NCI-H82 treated with DMSO at 0.1 percent for 48 hours (cell line): Measurements from ENCODE around the gene SEPTIN3.
"Not testable (repeated sequence)": the region's sequence is repeated elsewhere in the genome, so short reads cannot be mapped to it uniquely, and the experiment has no call there.

Experiments
- DNase-seq: peaks from one replicate; lab custom pipeline; 2025; ENCODE audit not compliant: unreplicated experiment; lab: John Stamatoyannopoulos, UW

Gene SEPTIN3

DNA sequence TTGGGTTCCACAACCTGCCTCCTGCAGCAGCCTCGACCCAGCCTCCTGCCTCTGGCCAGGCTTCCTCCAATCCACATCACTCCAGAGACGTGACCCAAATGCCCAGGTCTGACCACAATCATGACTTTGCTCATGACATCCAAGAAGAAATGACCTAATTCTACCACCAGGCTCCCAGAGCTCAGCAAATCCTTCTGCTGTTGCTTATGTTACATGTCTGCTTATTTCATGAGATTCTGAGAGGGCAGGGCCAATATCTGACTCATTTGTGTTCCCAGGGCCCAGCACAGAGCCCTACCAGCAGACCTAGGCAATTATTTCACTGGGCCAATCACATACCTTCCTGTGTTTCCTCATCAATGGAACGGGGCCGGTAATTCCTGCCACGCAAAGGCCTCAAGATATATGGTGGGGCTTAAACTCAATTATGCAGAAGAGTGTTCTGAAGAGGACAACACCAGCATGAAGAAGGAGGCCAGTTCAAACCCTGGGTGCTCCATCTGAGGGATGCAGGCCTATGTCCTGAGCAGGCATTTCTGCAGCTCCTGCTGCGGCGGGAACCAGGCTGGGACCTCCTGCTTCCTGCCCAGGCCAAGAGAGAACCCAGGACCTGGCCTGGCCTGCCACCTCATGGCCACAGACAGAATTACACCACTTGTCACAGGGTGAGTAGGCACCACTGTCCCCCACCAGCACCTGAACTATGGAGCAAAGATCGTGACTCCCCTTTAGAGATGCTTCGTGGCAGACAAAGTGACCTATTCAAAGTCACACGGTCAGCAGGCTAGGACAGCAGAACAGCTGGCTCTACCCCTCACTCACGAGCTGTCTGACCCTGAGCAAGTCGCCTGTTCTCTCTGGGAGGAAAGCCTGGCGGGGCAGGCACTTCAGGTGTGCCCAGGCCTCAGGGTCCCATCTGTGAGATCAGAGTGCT lies 28.1 kb upstream of the SEPTIN3 start:
- peak; percentile 25 for DNase-seq

DNA sequence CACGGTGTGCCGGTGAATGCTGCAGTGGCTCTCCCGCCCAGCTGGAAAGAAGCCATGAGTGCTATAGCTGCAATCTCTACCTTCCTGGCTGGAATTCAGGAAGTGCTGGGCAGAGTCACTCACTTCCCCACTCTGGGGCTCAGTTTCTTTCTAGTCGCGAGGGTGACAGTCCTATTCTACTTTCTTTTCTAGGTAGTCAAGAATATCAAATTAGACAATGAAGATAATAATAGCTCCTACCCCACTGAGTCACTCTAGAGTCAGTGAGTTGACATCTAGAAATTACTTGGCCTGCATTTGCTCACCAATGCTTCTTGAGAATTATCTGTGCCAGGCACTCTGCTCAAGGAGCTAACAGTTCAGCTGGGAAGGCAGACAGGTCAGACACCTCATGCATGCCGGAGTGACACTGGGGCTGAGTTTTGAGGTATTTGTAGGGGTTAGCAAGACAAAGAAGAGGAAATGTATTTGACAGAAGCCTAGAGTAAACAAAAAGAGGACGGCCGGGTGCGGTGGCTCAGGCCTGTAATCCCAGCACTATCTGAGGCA lies 25.5 kb upstream of the SEPTIN3 start:
- no peak for DNase-seq

GRCh38 chr22:41946629-41947423 lies 22.4 kb upstream of the SEPTIN3 start, which contains the start of gene CENPM:
Gene CENPM (minus strand): TSS chr22:41947152. CDS start chr22:41947076, 76 bp downstream.
- DNase-seq: peak; percentile 89

GRCh38 chr22:41947424-41948080 lies 21.7 kb upstream of the SEPTIN3 start:
- no peak for DNase-seq

GRCh38 chr22:41948142-41948541 lies 21.1 kb upstream of the SEPTIN3 start:
- DNase-seq: no peak

DNA sequence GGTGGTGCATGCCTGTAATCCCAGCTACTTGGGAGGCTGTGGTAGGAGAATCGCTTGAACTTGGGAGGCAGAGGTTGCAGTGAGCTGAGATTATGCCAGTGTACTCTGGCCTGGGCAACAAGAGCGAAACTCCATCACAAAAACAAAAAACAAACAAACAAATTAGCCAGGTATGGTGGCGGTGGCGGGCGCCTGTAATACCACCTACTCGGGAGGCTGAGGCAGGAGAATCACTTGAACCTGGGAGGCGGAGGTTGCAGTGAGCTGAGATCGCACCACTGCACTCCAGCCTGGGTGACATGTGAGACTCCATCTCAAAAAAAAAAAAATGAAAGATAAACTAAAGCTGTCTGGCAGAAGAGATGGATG lies 20.3 kb upstream of the SEPTIN3 start:
- not testable (repeated sequence) for DNase-seq

DNA sequence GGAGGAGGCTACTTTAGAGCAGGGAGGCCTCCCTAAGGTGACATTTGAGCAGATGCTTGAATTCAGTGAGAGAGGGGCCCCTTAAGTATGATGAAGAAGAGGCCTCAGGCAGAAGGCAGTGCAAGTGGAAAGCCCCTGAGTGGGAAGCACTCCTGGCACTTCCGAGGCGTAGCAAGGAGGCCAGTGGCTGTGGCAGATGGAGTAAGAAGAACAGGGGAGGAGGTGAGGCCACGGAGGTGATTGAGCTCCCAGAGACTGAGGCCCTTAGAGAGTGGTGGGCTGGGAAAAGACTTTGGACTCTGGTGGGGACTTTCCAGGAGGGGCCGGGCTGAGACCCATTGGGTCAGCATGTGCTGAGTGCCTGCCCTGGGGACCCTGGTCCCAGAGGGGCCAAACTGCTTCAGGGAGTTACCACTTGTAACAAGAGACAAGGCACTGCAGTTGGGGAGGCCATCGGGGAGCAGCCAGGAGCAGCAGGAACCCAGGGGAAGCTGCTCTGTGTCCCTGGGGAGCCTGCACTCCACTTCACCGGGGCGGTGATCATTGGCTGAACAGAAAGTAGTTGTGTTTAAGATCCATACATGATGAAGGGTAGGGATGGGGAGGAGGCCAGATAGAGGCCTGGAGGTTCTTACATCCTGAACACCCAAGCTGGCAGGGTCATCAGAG lies 19.8 kb upstream of the SEPTIN3 start:
- DNase-seq: no peak

GRCh38 chr22:41951898-41952474 lies 17.3 kb upstream of the SEPTIN3 start, which contains the start of gene SMIM45:
Gene SMIM45 (plus strand): TSS chr22:41952150.
- peak; percentile 11 for DNase-seq

GRCh38 chr22:41952713-41953112 lies 16.5 kb upstream of the SEPTIN3 start:
- DNase-seq: no peak

DNA sequence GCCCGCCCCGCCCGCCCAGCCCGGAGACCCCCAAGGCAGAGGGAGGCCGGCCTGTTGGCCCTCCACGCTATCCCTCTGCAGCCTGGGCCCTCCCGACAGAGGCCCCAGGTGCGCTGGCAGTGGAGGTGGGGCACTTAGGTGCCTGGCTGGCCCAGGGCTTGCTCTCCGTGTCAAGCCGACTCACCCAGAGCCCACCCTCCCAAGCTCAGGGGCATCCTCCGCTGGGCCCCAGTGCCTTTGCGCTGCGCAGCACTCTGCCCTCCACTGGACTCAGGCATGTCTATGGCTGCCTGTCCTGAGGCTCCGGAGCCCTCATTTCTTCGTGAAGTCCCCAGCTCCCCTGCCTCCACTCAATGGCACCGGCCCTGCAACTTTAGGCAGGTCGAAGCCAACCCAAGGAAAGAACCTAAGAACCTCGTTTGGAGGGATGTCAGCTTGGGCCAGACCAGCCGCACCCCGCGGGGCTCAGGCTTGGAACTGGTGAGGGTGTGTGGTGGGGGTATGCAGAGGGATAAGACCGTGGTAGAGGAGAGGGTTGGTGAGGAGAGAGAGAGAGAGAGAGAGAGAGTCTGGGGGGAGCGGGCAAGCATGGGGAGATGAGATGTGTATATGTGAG lies 11.2 kb upstream of the SEPTIN3 start:
- no peak for DNase-seq

- DNase-seq: no peak
Measured at GRCh38 chr22:41963453-41964111, 5.7 kb upstream of the SEPTIN3 start.

- no peak for DNase-seq
Measured at GRCh38 chr22:41964112-41964491, 5.1 kb upstream of the SEPTIN3 start.

DNA sequence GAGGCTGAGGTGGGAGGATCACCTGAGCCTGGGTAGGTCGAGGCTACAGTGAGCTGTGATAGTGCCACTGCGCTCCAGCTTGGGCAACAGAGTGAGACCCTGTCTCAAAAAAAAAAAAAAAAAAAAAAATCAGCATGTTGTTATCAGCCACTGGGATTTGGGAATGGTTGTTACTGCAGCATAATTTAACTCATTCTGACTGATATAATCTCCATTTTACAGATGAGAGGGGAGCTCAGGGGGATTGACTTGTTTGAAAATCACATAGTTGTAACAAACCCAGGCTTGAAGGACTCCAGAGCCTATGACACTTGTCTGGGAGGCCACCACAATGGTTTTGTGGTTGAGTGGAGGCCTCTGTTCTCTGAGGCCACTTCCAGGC lies 3.0 kb upstream of the SEPTIN3 start:
- DNase-seq: no peak

DNA sequence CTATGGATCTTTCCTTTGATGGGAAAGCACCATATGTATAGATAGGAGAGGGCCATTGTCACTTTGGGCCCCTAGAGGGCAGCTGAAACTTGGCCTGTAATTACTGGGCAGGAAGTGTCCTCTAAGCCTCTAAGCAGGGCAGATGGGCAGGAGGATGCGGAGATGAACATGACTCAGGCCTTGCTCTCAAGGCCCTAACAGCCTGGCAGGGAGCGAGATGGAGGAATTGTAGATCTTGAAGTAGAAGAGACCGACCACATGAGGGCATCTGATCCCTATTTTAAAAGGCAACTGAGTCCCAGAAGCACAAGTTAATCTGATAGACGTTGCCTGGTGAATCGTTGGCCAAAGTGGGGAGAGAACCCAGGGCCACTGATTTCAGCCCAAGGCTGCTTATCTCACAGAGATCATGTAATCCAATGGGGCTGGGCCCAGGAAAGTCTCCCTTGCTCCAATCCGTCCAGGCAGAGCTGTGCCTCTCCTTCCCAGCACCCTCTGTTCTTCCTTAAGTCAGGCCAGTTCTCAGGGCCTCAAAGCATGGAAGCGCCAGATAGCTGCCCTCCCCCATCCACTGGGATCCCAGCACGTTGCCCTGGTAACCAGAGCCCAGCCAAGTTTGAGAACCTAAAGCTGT lies 2.5 kb upstream of the SEPTIN3 start:
- DNase-seq: peak; percentile 63

DNA sequence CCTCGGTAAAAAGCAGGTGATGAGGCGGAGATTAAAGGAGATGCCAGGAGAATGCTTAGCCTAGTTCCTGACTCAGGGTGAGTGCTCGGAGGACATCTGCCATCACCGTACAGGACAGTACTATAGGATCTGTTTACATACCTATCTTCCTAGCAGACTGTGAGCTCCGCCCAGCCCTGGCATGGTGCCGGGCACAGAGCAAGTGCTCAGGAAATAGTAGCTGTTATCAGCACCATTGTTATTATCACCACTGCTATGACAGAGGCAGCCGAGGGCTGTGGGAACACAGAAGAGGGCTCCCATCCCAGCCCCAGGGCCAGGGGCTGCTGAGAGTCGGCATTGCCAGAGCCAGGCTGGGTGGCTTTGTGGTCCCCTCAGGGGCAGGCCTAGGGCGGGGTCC lies 642 bp upstream of the SEPTIN3 start:
- no peak for DNase-seq

DNA sequence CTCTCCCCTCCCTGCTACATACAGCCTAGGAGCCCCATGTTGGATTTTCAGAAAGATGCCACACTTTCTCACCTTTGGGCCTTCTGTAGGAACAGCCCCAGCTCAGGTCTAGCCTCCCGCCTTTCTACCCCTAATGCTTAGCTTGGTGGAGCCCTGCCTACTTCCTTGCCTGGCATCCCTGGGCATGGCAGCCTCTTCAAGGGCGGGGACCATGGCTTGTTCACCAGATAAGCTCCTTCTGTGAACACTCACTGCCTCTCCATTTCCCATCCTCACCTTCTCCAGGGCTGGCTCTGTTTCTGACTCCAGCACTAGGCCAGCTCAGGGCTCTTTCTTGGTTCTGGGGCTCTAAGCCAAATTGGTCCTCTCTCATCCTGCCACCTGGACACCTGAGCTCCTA lies 1.4 kb downstream of the SEPTIN3 start:
- DNase-seq: no peak

GRCh38 chr22:41971431-41971830 lies 2.2 kb downstream of the SEPTIN3 start:
- DNase-seq: no peak

DNA sequence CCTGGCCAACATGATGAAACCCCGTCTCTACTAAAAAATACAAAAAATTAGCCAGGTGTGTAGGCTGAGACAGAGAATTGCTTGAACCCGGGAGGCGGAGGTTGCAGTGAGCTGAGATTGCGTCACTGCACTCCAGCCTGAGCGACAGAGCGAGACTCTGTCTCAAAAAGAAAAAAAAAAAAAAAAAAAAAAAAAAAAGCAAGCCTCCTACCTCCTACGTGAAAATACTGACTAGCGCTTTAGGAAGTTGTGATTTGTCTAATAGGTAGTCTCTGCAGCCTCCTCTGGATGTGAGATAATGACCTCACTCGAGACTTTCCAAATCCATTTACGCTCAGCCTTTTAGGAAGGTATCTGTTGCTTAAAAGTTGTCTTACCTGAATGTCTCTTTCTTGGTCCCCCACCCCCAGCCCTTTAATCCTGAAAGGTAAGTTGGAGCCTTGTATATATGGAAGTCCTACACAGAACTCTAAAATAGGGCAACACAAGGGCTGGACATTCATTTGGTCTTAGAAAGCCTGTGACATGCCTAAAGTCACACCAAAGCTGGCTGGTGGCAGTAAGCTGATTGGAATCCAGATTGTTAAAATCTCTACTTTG lies 5.5 kb downstream of the SEPTIN3 start:
- no peak for DNase-seq
